ENCODE data around the gene DPEP2.
"Not testable (repeated sequence)": the region's sequence is repeated elsewhere in the genome, so short reads cannot be mapped to it uniquely, and the experiment has no call there.

DPEP2 gene, protein sequence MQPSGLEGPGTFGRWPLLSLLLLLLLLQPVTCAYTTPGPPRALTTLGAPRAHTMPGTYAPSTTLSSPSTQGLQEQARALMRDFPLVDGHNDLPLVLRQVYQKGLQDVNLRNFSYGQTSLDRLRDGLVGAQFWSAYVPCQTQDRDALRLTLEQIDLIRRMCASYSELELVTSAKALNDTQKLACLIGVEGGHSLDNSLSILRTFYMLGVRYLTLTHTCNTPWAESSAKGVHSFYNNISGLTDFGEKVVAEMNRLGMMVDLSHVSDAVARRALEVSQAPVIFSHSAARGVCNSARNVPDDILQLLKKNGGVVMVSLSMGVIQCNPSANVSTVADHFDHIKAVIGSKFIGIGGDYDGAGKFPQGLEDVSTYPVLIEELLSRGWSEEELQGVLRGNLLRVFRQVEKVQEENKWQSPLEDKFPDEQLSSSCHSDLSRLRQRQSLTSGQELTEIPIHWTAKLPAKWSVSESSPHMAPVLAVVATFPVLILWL

GRCh38 chr16:67998779-67999688, at the start of gene DPEP2:
Gene DPEP2 (minus strand): TSS chr16:67999484. CDS start chr16:67993212, 6,272 bp downstream.
- DNase-seq = peak in 1 of 2 experiments; percentile 35

GRCh38 chr16:68047987-68048386, 48.7 kb upstream of the DPEP2 start:
- DNase-seq = no peak

- DNase-seq = no peak
Observed at GRCh38 chr16:68046106-68046505, 46.8 kb upstream of the DPEP2 start.

GRCh38 chr16:68041783-68042182, 42.5 kb upstream of the DPEP2 start:
- no peak for DNase-seq

DNA sequence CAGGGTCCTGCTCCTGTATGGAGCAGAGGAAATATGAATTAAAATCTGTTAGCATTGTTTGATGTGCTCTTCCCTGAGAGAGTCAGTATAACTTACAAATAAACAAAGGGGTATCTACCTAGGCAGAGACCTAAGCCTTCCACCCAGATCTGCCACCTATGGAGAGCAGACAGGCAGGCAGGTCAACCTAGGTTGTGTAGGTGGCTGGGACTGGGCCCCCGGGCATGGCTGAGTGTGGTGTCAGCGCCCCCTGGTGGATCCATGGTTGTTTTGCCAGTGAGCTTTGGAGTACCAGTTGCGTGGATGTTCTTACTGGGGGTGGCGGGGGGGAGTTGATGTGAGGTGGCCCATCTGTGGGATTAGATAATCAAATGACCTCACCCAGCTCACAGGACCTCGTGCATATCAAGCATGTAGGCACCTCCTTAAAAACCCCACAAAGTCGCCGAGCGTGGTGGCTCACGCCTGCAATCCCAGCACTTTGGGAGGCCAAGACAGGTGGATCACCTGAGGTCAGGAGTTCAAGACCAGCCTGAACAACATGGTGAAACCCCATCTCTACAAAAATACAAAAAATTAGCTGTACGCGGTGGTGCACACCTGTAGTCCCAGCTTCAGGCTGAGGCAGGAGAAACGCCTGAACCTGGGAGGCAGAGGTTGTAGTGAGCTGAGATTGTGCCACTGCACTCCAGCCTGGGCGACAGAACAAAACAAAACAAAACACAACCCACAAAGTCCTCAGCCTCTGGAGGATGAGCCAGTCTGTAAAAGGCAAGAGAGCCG, 41.4 kb upstream of the DPEP2 start:
- DNase-seq = peak; percentile 81 to 86

GRCh38 chr16:68037841-68038597, 38.7 kb upstream of the DPEP2 start:
- DNase-seq = no peak

DNA sequence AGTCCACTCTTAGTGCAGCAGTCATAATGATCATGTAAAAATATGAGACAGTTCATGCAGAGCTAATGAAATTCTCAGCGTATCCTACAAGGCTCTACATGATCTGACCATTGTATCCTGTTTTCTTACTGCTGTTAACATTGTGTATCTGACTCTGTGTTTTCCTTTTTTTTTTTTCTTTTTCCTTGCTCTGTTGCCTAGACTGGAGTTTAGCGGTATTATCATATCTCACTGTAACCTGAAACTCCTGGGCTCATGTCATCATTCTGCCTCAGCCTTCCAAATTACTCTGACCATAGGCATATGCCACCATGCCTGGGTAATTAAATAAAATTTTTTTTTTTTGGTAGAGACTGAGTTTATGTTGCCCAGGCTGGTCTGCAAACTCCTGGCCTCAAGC, 35.9 kb upstream of the DPEP2 start:
- no peak for DNase-seq

GRCh38 chr16:68033101-68033500, 33.8 kb upstream of the DPEP2 start:
- no peak for DNase-seq

GRCh38 chr16:68031951-68032350, 32.7 kb upstream of the DPEP2 start:
- DNase-seq = no peak

DNA sequence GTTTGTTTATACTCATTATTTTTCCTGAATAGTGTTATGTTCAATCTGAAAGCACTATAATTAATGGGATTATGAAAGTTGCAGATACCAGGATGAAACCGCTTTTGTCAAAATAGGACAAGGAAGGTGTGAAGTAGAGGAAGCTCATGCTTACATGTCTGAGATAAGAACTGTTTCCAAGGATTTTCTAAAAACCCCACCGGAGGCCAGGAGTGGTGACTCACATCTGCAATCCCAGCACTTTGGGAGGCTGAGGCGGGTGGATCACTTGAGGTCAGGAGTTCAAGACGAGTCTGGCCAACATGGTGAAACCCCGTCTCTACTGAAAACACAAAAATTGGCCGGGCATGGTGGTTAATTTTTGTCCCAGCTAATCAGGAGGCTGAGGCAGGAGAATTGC, 30.8 kb upstream of the DPEP2 start:
- DNase-seq = not testable (repeated sequence)

DNA sequence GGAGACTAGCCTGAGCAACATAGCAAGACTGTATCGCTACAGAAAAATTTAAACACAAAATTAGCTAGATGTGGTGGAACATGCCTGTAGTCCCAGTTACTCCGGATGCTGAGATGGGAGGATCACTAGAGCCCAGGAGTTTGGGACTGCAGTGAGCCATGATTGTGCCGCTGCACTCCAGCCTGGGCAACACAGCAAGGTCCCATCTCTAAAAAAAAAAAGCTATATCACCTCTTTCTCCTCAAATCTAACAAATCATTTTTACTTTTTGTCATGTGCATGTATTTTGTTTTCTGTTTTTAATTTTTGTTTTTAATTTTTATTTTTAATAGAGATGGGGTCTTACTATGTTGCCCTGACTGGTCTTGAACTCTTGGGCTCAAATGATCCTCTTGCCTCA, 29.7 kb upstream of the DPEP2 start:
- DNase-seq = no peak

- peak; percentile 91 to 92 for DNase-seq
Observed at GRCh38 chr16:68022728-68023537, 23.6 kb upstream of the DPEP2 start, which contains the start of the genes DDX28 and DUS2. Gene DDX28 (minus strand): TSS chr16:68023232. CDS start chr16:68023202, 30 bp downstream. Gene DUS2 (plus strand): TSS chr16:68023284. CDS start chr16:68038024, 14,740 bp downstream.

- no peak for DNase-seq
Observed at GRCh38 chr16:68022278-68022727, 23.0 kb upstream of the DPEP2 start.

- no peak for DNase-seq
Observed at GRCh38 chr16:68021490-68021889, 22.2 kb upstream of the DPEP2 start.

DNA sequence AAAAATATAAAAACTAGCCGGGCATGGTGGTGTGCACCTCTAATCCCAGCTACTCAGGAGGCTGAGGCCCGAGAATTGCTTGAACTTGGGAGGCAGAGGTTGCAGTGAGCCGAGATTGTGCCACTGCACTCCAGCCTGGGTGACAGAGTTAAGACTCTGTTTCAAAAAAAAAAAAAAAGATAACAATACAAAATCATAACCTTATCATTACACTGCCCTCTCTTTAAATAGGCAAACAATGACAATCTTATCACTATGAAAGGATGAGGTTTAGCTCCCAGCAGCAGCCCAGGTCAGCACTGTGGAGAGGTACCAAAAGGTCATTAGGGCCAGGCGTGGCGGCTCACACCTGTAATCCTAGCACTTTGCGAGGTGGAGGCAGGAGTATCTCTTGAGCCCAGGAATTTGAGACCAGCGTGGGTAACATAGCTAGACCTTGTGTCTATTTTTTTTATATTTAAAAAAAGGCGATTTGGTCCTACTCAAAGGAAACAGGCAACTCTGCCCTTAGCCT, 19.9 kb upstream of the DPEP2 start:
- DNase-seq = no peak

DNA sequence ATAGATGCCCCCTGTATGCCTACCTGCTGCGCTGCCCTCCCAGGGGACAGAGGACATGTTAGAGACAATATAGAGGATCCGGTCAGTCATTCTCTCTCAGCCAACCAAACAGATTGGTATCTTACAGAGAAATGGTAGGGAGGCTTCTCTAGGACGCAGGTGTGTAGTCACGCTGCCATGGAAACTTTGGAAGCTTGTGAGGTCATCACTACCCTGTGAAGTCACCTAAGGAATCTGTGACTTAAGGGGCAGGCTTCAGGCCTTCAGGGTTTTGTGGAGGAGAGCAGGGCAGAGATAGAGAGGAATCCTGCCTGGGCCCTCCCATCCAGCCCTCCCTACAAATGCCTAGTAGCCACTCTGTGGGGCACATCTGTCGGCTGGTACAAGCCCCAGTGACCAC, 16.4 kb upstream of the DPEP2 start, which contains the start of gene DPEP2NB:
DPEP2NB (minus strand) TSS at position 231 of the 400 bp plus-strand sequence; CDS start at position 90, 141 bp downstream.
- no peak for DNase-seq

- no peak for DNase-seq
Observed at GRCh38 chr16:68013440-68013839, 14.2 kb upstream of the DPEP2 start.

DNA sequence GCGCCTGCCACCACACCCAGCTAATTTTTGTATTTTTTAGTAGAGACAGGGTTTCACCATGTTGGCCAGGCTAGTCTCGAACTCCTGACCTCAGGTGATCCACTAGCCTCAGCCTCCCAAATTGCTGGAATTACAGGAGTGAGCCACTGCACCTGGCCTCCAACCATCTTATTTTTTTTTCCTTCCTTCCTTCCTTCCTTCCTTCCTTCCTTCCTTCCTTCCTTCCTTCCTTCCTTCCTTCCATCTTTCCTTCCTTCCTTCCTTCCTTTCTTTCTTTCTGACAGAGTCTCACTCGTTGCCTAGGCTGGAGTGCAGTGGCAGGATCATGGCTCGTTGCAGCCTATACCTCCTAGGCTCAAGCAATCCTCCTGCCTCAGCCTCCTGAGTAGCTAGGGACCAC, 10.6 kb upstream of the DPEP2 start:
- not testable (repeated sequence) for DNase-seq

- no peak for DNase-seq
Observed at GRCh38 chr16:68009157-68009735, 10.0 kb upstream of the DPEP2 start.

DNA sequence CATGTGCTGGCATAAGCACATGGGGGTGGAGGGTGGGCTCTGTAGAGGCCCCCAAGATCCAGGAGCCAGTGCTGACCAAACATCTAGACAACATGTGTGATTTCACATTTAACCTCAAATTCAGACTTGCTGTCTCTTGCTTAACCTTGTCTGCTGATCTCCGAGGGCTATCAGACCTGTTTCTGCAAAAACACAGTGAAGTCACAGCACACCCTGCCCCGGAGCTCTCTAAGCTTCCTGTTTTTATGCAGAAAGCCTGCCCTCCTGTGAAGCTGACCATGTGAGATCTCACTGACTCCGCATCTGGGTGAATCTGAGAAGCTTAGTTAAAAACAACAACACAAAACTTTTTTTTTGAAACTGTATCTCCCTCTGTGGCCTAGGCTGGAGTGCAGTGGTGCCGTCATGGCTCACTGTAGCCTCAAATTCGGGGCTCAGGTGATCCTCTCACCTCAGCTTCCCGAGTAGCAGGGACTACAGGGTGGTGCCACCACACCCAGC, 6.6 kb upstream of the DPEP2 start:
- peak in 1 of 2 experiments; percentile 21 for DNase-seq

All from stimulated activated CD4-positive, alpha-beta T cell treated with anti-CD3 and anti-CD28 coated beads, Interleukin-4, amount 100 ng/mL, for 4 hours (primary cell).